Endothelial cell of umbilical vein (primary cell): Measurements from ENCODE around the gene CNTN1. TPM values are rescaled to one million over a fixed set of nuclear protein-coding genes. Genes with fewer than 3 reads are reported as not detected.

Source experiments
- BruUV-seq: library from RNA; stranded (reverse); fragments of 400-500 nt; replicated peaks from 2 replicates; lab custom pipeline; 2021; lab: Mats Ljungman, UMichigan
- CTCF ChIA-PET: fragments of 300-600, 350-600 bp; sonication (Branson Sonifier 250); formaldehyde crosslinking; loops from one replicate; lab custom pipeline; 2021; ENCODE audit warnings: antibody characterized with exemption, inconsistent platforms; lab: Charles Lee
- POLR2A ChIA-PET: fragments of 300-600, 350-600 bp; sonication (Branson Sonifier 250); formaldehyde crosslinking; loops from one replicate; lab custom pipeline; 2021; ENCODE audit warnings: antibody characterized with exemption, inconsistent platforms; lab: Charles Lee
- DNase-seq: peaks from one replicate; pipeline ENCODE4 v3.0.0-alpha.2; 2011; ENCODE audit warnings: low read depth, low spot score
- FAIRE-seq: peaks from 2 replicates; lab custom pipeline; 2011; peaks lifted over from hg19 to GRCh38; lab: Jason Lieb, UNC
- H2AFZ ChIP-seq: 2 replicates; pipeline ENCODE4 v1.6.0; 2012; ENCODE audit warnings: low read depth, low read length, control low read depth, inconsistent platforms
- H3K27ac ChIP-seq: 2 replicates; pipeline ENCODE4 v1.5.1; 2011; ENCODE audit warnings: low read depth, mild to moderate bottlenecking, control low read depth, low read length, moderate library complexity; ENCODE audit not compliant: insufficient read depth
- H3K27me3 ChIP-seq, 2 experiments: 2 replicates each; pipeline versions ENCODE4 v1.6.0 to v1.6.1; 2011; ENCODE audit warnings: low read length in 2 of 2, mixed read lengths in 1 of 2; ENCODE audit not compliant: control insufficient read depth in 2 of 2, insufficient read depth in 2 of 2
- H3K36me3 ChIP-seq, 2 experiments: 2 replicates in 1 of 2; 3 replicates in 1 of 2; pipeline ENCODE4 v1.5.1; 2011; ENCODE audit warnings: low read length in 2 of 2, mild to moderate bottlenecking in 1 of 2, moderate library complexity in 1 of 2; ENCODE audit not compliant: control insufficient read depth in 2 of 2, insufficient read depth in 2 of 2; ENCODE audit errors: extremely low read depth in 1 of 2
- H3K4me1 ChIP-seq: 3 replicates; pipeline ENCODE4 v1.5.1; 2011; ENCODE audit warnings: mild to moderate bottlenecking, low read length; ENCODE audit not compliant: control insufficient read depth, insufficient read depth; ENCODE audit errors: extremely low read depth
- H3K4me2 ChIP-seq: 2 replicates; pipeline ENCODE4 v1.6.1; 2011; ENCODE audit warnings: low read length, control low read depth, mixed read lengths; ENCODE audit not compliant: insufficient read depth
- H3K4me3 ChIP-seq, 3 experiments: fragments of 200-600 bp in 1 of 3; sonication (generic), shearing (Covaris generic) in 1 of 3; replicated peaks in 1 of 3; 2 replicates each; pipeline ENCODE4 v1.5.1; 2011 to 2016; ENCODE audit warnings: control low read depth in 3 of 3, low read length in 3 of 3, mild to moderate bottlenecking in 2 of 3, inconsistent platforms in 1 of 3, low read depth in 1 of 3, moderate library complexity in 1 of 3; ENCODE audit not compliant: insufficient read depth in 1 of 3
- H3K79me2 ChIP-seq: 2 replicates; pipeline ENCODE4 v1.6.0; 2012; ENCODE audit warnings: low read length, inconsistent platforms; ENCODE audit not compliant: control insufficient read depth, insufficient read depth
- H3K9ac ChIP-seq: replicated peaks from 2 replicates; pipeline ENCODE3; 2011; ENCODE audit warnings: low read length, control low read depth; ENCODE audit not compliant: insufficient read depth; ENCODE audit errors: extremely low read depth
- H3K9me1 ChIP-seq: replicated peaks from 3 replicates; pipeline ENCODE4 v1.6.0; 2011; ENCODE audit warnings: mild to moderate bottlenecking, low read length; ENCODE audit not compliant: control insufficient read depth, insufficient read depth; ENCODE audit errors: extremely low read depth
- H3K9me3 ChIP-seq: replicated peaks from 2 replicates; pipeline ENCODE4 v1.5.1; 2012; ENCODE audit warnings: low read length, inconsistent platforms; ENCODE audit not compliant: control insufficient read depth, insufficient read depth
- H4K20me1 ChIP-seq: replicated peaks from 2 replicates; pipeline ENCODE3; 2011; ENCODE audit warnings: mild to moderate bottlenecking, low read length; ENCODE audit not compliant: control insufficient read depth, insufficient read depth; ENCODE audit errors: extremely low read depth
- FOS ChIP-seq: IDR thresholded peaks from 2 replicates; pipeline ENCODE4 v1.6.1; 2011; ENCODE audit warnings: mild to moderate bottlenecking, low read length, moderate library complexity, borderline replicate concordance; ENCODE audit not compliant: insufficient read depth
- JUN ChIP-seq: IDR thresholded peaks from 2 replicates; pipeline ENCODE4 v1.6.1; 2011; ENCODE audit warnings: borderline replicate concordance, low read depth; ENCODE audit not compliant: insufficient read length, insufficient read depth
- MYC ChIP-seq: IDR thresholded peaks from one replicate; pipeline ENCODE4 v1.6.1; 2011; ENCODE audit warnings: mild to moderate bottlenecking, low read depth, low read length
- POLR2AphosphoS5 ChIP-seq: IDR thresholded peaks from 2 replicates; pipeline ENCODE4 v1.6.1; 2012; ENCODE audit warnings: low read depth, mild to moderate bottlenecking, control low read depth, low read length, moderate library complexity; ENCODE audit not compliant: insufficient read depth
- dilution Hi-C: fragments of 300-500 bp; cut with MboI; formaldehyde crosslinking; loops from one replicate; pipeline ENCODE4 v1.15.0; 2019; ENCODE audit warnings: low sequenced_read_pairs; ENCODE audit not compliant: extremely low pct_ligation_motif_present
- intact Hi-C: fragments of 100-400 bp; cut with micrococcal nuclease; formaldehyde crosslinking; loops from one replicate; pipeline ENCODE4 v1.10.0; 2022
- polyA plus RNA-seq, 4 experiments: library from polyadenylated mRNA; depleted of rRNA in 3 of 4; stranded (reverse) in 3 of 4; unstranded in 1 of 4; fragments of >200 nt; gene quantifications; 2 replicates each; pipeline versions ENCODE4 v1.2.1 to v1.2.3, GENCODE V29; 2011 to 2012; ENCODE audit warnings: missing spikeins in 1 of 4
- total RNA-seq: library from RNA; stranded (reverse); gene quantifications from 2 replicates; pipeline ENCODE4 v1.2.3, GENCODE V29; 2021
- TF ChIP-seq, protein P1 (sequence below), 2 donors: IDR thresholded peaks; 1 replicate in 1 of 2; 2 replicates in 1 of 2; pipeline ENCODE4 v1.5.1; 2011; ENCODE audit warnings: low read length in 2 of 2, mild to moderate bottlenecking in 2 of 2, moderate library complexity in 2 of 2, control low read depth in 1 of 2, inconsistent platforms in 1 of 2, low read depth in 1 of 2; ENCODE audit not compliant: insufficient read depth in 1 of 2; ENCODE audit errors: extremely low read depth in 1 of 2

The CNTN1 gene
- total and polyA plus RNA-seq, 2 donors (not counting 3 experiments of a cell fraction or from before 2014, with no cell fraction given) = 0.07 TPM; not detected in 1

DNA sequence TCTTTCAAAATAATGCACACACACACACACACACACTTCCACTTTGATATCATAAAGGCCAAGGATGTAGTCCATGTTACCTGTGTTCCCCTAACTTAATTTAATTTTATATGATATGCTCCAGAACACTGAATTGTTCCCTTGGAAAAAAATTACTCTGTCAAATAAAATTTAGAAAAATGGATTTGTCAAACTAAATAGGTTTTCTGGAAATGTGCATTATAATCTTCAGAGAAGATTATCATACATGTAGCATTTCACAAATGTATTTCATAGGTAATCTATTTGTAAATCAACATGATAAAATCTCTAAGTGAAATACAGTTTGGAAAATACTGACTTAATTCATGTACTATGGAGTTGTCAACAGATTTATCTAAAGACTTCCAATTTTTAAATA, 68.6 kb downstream of the CNTN1 start:
- Histone ChIP-seq H3K79me2 (no peaks in the 10 kb centered on the region), H3K9me1 (no peaks in the 10 kb centered on the region), H3K27ac (no peak overlapping the region), H3K9ac (no peak overlapping the region), H4K20me1 (no peaks in the 10 kb centered on the region), H3K4me3 (no peak overlapping the region), H3K4me1 (no peaks in the 10 kb centered on the region), H3K27me3 (no peaks in the 10 kb centered on the region), H3K36me3 (no peaks in the 10 kb centered on the region), H2AFZ (no peak overlapping the region), H3K9me3 (no peaks in the 10 kb centered on the region), H3K4me2 (no peak overlapping the region)
- TF ChIP-seq POLR2AphosphoS5 = no peak
- no peak for TF ChIP-seq FOS
- no peak for TF ChIP-seq JUN
- TF ChIP-seq, protein P1, sequence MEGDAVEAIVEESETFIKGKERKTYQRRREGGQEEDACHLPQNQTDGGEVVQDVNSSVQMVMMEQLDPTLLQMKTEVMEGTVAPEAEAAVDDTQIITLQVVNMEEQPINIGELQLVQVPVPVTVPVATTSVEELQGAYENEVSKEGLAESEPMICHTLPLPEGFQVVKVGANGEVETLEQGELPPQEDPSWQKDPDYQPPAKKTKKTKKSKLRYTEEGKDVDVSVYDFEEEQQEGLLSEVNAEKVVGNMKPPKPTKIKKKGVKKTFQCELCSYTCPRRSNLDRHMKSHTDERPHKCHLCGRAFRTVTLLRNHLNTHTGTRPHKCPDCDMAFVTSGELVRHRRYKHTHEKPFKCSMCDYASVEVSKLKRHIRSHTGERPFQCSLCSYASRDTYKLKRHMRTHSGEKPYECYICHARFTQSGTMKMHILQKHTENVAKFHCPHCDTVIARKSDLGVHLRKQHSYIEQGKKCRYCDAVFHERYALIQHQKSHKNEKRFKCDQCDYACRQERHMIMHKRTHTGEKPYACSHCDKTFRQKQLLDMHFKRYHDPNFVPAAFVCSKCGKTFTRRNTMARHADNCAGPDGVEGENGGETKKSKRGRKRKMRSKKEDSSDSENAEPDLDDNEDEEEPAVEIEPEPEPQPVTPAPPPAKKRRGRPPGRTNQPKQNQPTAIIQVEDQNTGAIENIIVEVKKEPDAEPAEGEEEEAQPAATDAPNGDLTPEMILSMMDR (IDR thresholded peaks at IDR 0.05; ENCODE audit: extremely low read depth in 1 of 2, insufficient read depth in 1 of 2, low read depth in 1 of 2, low read length in 2 of 2) = no peak
- no TSS peak for BruUV-seq
- dilution Hi-C loops (no loop called here), intact Hi-C loops (no loop called here)
- POLR2A ChIA-PET = no interaction called here
- FAIRE-seq = no peak
- no peak for DNase-seq
- CTCF ChIA-PET = interaction anchor here (0.6 kb wide), 1 partner anchor 1036 kb away, joined by 3 read pairs; no protein-coding TSS in a partner anchor

DNA sequence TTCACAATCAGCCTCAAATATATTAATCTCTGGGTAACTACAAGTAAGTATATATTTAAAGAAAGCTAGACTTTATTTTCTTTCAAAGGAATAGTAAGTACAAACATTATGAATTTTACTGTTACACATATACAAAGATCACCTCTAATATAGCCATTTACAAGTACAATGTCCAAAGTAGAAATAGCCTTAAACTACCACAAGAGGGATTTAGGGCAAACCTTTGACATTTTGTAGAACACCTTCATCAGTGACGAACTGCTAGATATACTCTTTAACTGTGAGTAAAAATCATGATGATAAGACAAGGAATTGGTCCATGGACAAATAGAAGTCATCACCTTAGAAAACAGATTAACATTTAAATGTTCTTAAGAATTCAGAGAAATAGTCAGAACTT, 69.8 kb downstream of the CNTN1 start:
- Histone ChIP-seq H2AFZ (no peak overlapping the region), H3K27ac (no peak overlapping the region), H3K4me1 (no peaks in the 10 kb centered on the region), H3K4me2 (no peak overlapping the region), H3K9me1 (no peaks in the 10 kb centered on the region), H4K20me1 (no peaks in the 10 kb centered on the region), H3K9me3 (no peaks in the 10 kb centered on the region), H3K9ac (no peak overlapping the region), H3K4me3 (no peak overlapping the region), H3K79me2 (no peaks in the 10 kb centered on the region), H3K27me3 (no peaks in the 10 kb centered on the region), H3K36me3 (no peaks in the 10 kb centered on the region)
- no peak for TF ChIP-seq MYC
- DNase-seq (no peak), FAIRE-seq (no peak)
- intact Hi-C loops (no loop called here), dilution Hi-C loops (no loop called here)
- POLR2A ChIA-PET = no interaction called here
- CTCF ChIA-PET = no interaction called here
- BruUV-seq = no TSS peak
